Measurements from ENCODE around the gene HS1BP3. TPM values are rescaled to one million over a fixed set of nuclear protein-coding genes. Genes with fewer than 3 reads are reported as not detected.

Gene HS1BP3
- 10 to 100 TPM; 11.1 to 20.7 (median 17.2) TPM for total RNA-seq
- 18.1 TPM for total RNA-seq (2013)
- 2.8 to 38.4 (median 18.8) reads per million in 29 experiments for total RNA-seq

- ATAC-seq (replicated peaks in 1 of 4) = peak; percentile 92 to 98 (median 96)
- WGBS (ENCODE audit: insufficient coverage) = 3% methylated on average over 72 of the region's 72 CpGs
- H3K4me3 ChIP-seq (ENCODE audit: control insufficient read depth in 1 of 2, extremely low read depth in 1 of 2, low read length in 1 of 2) = peak within 1 kb of the TSS; percentile 71 to 81
- H3K27ac ChIP-seq (ENCODE audit: low read length) = peak within 1 kb of the TSS; percentile 93
- H3K9me3 Mint-ChIP-seq = no peaks in the 10 kb centered on the region
- H3K27me3 ChIP-seq (replicated peaks in 1 of 2; ENCODE audit: control insufficient read depth in 2 of 2, extremely low read depth in 1 of 2, insufficient read depth in 2 of 2, low read length in 1 of 2) = no peaks in the 10 kb centered on the region
- DNase-seq = peak; percentile 73 to 97 (median 85)
- CTCF ChIA-PET = interaction anchor here (0.5 to 3.6 kb wide), 23 partner anchors 9 to 600 kb away, joined by 3 to 31 read pairs (median 4); partner anchors contain the start of genes GDF7 (in 1 of the 2), LAPTM4A (in 1 of the 2) and RHOB (in 1 of the 2)
- no peaks in the 10 kb centered on the region for H3K9me3 ChIP-seq
- H3K36me3 ChIP-seq (ENCODE audit: control insufficient read depth in 2 of 2, extremely low read depth in 1 of 2, insufficient read depth in 1 of 2, low read length in 1 of 2) = no peaks in the 10 kb centered on the region
- H3K27ac Mint-ChIP-seq = peak within 1 kb of the TSS; percentile 94 to 96
- POLR2A ChIA-PET = interaction anchor here (0.5 to 2.3 kb wide), 6 partner anchors 10 to 302 kb away, joined by 3 to 22 read pairs (median 3); partner anchors contain the start of genes LDAH (in 1 of the 2) and RHOB (in 1 of the 2)
- H3K4me1 ChIP-seq (ENCODE audit: control insufficient read depth in 1 of 2, extremely low read depth in 1 of 2, insufficient read depth in 2 of 2, low read length in 2 of 2) = peaks cover 4 to 30% of the 10 kb centered on the region in 2 experiments
- no peaks in the 10 kb centered on the region for H3K36me3 Mint-ChIP-seq
- H3K4me1 Mint-ChIP-seq = peaks cover 32 to 42% (median 36%) of the 10 kb centered on the region in 3 donors
- peaks cover 0 to 4% of the 10 kb centered on the region in 2 donors for H3K27me3 Mint-ChIP-seq
- peak within 1 kb of the TSS; percentile 83 to 91 (median 87) for H3K4me3 Mint-ChIP-seq
Measured at GRCh38 chr2:20650877-20651730, at the start of gene HS1BP3. Gene HS1BP3 (minus strand): TSS chr2:20651098. CDS start chr2:20651063, 35 bp downstream.

GRCh38 chr2:20698916-20699613 lies 48.2 kb upstream of the HS1BP3 start:
- Histone ChIP-seq H3K4me3 (ENCODE audit: control insufficient read depth in 1 of 2, extremely low read depth in 1 of 2, low read length in 1 of 2) (no peak overlapping the region), H3K4me1 (ENCODE audit: control insufficient read depth in 1 of 2, extremely low read depth in 1 of 2, insufficient read depth in 2 of 2, low read length in 2 of 2) (peaks cover 0 to 2% of the 10 kb centered on the region in 2 experiments), H3K27ac (ENCODE audit: low read length) (no peak overlapping the region), H3K27me3 (replicated peaks in 1 of 2; ENCODE audit: control insufficient read depth in 2 of 2, extremely low read depth in 1 of 2, insufficient read depth in 2 of 2, low read length in 1 of 2) (no peaks in the 10 kb centered on the region), H3K9me3 (no peaks in the 10 kb centered on the region), H3K36me3 (ENCODE audit: control insufficient read depth in 2 of 2, extremely low read depth in 1 of 2, insufficient read depth in 1 of 2, low read length in 1 of 2) (peaks cover 0 to 17% of the 10 kb centered on the region in 2 donors)
- CTCF ChIA-PET = interaction anchor here in 1 of 2 donors (0.5 kb wide), 1 partner anchor 264 kb away, joined by 4 read pairs; no protein-coding TSS in a partner anchor
- H3K4me3 Mint-ChIP-seq = no peak overlapping the region
- H3K36me3 Mint-ChIP-seq = peaks cover 39% of the 10 kb centered on the region
- DNase-seq (no peak), ATAC-seq (replicated peaks in 1 of 4) (no peak)
- no peaks in the 10 kb centered on the region for H3K9me3 Mint-ChIP-seq
- WGBS (ENCODE audit: insufficient coverage) = 20% methylated on average over 1 of the region's 4 CpGs
- peaks cover 0 to 9% (median 1%) of the 10 kb centered on the region in 3 donors for H3K4me1 Mint-ChIP-seq
- POLR2A ChIA-PET = interaction anchor here in 1 of 2 donors (0.6 kb wide), 1 partner anchor 8 kb away, joined by 3 read pairs; no protein-coding TSS in a partner anchor
- no peaks in the 10 kb centered on the region for H3K27me3 Mint-ChIP-seq
- no peak overlapping the region for H3K27ac Mint-ChIP-seq

- peaks cover 37% of the 10 kb centered on the region for H3K36me3 Mint-ChIP-seq
- POLR2A ChIA-PET = interaction anchor here (0.5 to 0.6 kb wide), 2 partner anchors 30 to 708 kb away, joined by 3 read pairs; no protein-coding TSS in a partner anchor
- H3K9me3 Mint-ChIP-seq = no peaks in the 10 kb centered on the region
- no peaks in the 10 kb centered on the region for H3K27me3 Mint-ChIP-seq
- H3K27ac Mint-ChIP-seq = no peak overlapping the region
- Histone ChIP-seq H3K4me3 (ENCODE audit: control insufficient read depth in 1 of 2, extremely low read depth in 1 of 2, low read length in 1 of 2) (no peak overlapping the region), H3K36me3 (ENCODE audit: control insufficient read depth in 2 of 2, extremely low read depth in 1 of 2, insufficient read depth in 1 of 2, low read length in 1 of 2) (peaks cover 2 to 23% of the 10 kb centered on the region in 2 donors), H3K27ac (ENCODE audit: low read length) (no peak overlapping the region), H3K27me3 (replicated peaks in 1 of 2; ENCODE audit: control insufficient read depth in 2 of 2, extremely low read depth in 1 of 2, insufficient read depth in 2 of 2, low read length in 1 of 2) (no peaks in the 10 kb centered on the region), H3K9me3 (no peaks in the 10 kb centered on the region), H3K4me1 (ENCODE audit: control insufficient read depth in 1 of 2, extremely low read depth in 1 of 2, insufficient read depth in 2 of 2, low read length in 2 of 2) (peaks cover 0 to 2% of the 10 kb centered on the region in 2 experiments)
- ATAC-seq (replicated peaks in 1 of 4) (no peak), DNase-seq (no peak)
- peaks cover 0 to 9% (median 1%) of the 10 kb centered on the region in 3 donors for H3K4me1 Mint-ChIP-seq
- no CpG with 5 or more reads among the region's 2 CpGs for WGBS (ENCODE audit: insufficient coverage)
- H3K4me3 Mint-ChIP-seq = no peak overlapping the region
- CTCF ChIA-PET = no interaction called here
Measured at GRCh38 chr2:20697322-20697934, 46.5 kb upstream of the HS1BP3 start.

- Mint-ChIP-seq H3K4me1 (peaks cover 0 to 9% (median 1%) of the 10 kb centered on the region in 3 donors), H3K36me3 (peaks cover 35% of the 10 kb centered on the region), H3K9me3 (no peaks in the 10 kb centered on the region), H3K27me3 (no peaks in the 10 kb centered on the region), H3K4me3 (no peak overlapping the region), H3K27ac (no peak overlapping the region)
- Histone ChIP-seq H3K9me3 (no peaks in the 10 kb centered on the region), H3K27me3 (replicated peaks in 1 of 2; ENCODE audit: control insufficient read depth in 2 of 2, extremely low read depth in 1 of 2, insufficient read depth in 2 of 2, low read length in 1 of 2) (no peaks in the 10 kb centered on the region), H3K36me3 (ENCODE audit: control insufficient read depth in 2 of 2, extremely low read depth in 1 of 2, insufficient read depth in 1 of 2, low read length in 1 of 2) (peaks cover 2 to 24% of the 10 kb centered on the region in 2 donors), H3K4me1 (ENCODE audit: control insufficient read depth in 1 of 2, extremely low read depth in 1 of 2, insufficient read depth in 2 of 2, low read length in 2 of 2) (peaks cover 0 to 2% of the 10 kb centered on the region in 2 experiments), H3K4me3 (ENCODE audit: control insufficient read depth in 1 of 2, extremely low read depth in 1 of 2, low read length in 1 of 2) (no peak overlapping the region), H3K27ac (ENCODE audit: low read length) (no peak overlapping the region)
- ChIA-PET POLR2A (no interaction called here), CTCF (no interaction called here)
- DNase-seq (no peak), ATAC-seq (replicated peaks in 1 of 4) (no peak)
- WGBS (ENCODE audit: insufficient coverage) = no CpG with 5 or more reads among the region's 2 CpGs
Measured at GRCh38 chr2:20696366-20696765, 45.5 kb upstream of the HS1BP3 start.

GRCh38 chr2:20693317-20693716 lies 42.4 kb upstream of the HS1BP3 start:
- Histone ChIP-seq H3K27ac (ENCODE audit: low read length) (no peak overlapping the region), H3K36me3 (ENCODE audit: control insufficient read depth in 2 of 2, extremely low read depth in 1 of 2, insufficient read depth in 1 of 2, low read length in 1 of 2) (peaks cover 2 to 19% of the 10 kb centered on the region in 2 donors), H3K9me3 (no peaks in the 10 kb centered on the region), H3K4me1 (ENCODE audit: control insufficient read depth in 1 of 2, extremely low read depth in 1 of 2, insufficient read depth in 2 of 2, low read length in 2 of 2) (no peaks in the 10 kb centered on the region), H3K4me3 (ENCODE audit: control insufficient read depth in 1 of 2, extremely low read depth in 1 of 2, low read length in 1 of 2) (no peak overlapping the region), H3K27me3 (replicated peaks in 1 of 2; ENCODE audit: control insufficient read depth in 2 of 2, extremely low read depth in 1 of 2, insufficient read depth in 2 of 2, low read length in 1 of 2) (no peaks in the 10 kb centered on the region)
- ChIA-PET CTCF (no interaction called here), POLR2A (interaction anchor here in 1 of 2 donors (0.5 kb wide), 1 partner anchor 1290 kb away, joined by 3 read pairs; no protein-coding TSS in a partner anchor)
- H3K4me1 Mint-ChIP-seq = no peaks in the 10 kb centered on the region
- H3K27me3 Mint-ChIP-seq = no peaks in the 10 kb centered on the region
- H3K9me3 Mint-ChIP-seq = no peaks in the 10 kb centered on the region
- ATAC-seq (replicated peaks in 1 of 4) (no peak), DNase-seq (no peak)
- no peak overlapping the region for H3K27ac Mint-ChIP-seq
- H3K36me3 Mint-ChIP-seq = peaks cover 45% of the 10 kb centered on the region
- WGBS (ENCODE audit: insufficient coverage) = 89% methylated on average over 1 of the region's 3 CpGs
- no peak overlapping the region for H3K4me3 Mint-ChIP-seq

Data from T-cell (primary cell).